H1 (cell line): Measurements from ENCODE around the gene TAGLN3. TPM values are rescaled to one million over a fixed set of nuclear protein-coding genes. Genes with fewer than 3 reads are reported as not detected.

Experiments used
- CBX8 ChIP-seq: fragments of 300-800, 300-1000 bp; sonication (generic); IDR thresholded peaks from 2 replicates; pipeline ENCODE4 v1.7.1; 2016; ENCODE audit warnings: low read depth, low read length, borderline replicate concordance
- CTCF ChIP-seq, 3 experiments: IDR thresholded peaks; 1 replicate in 2 of 3; 2 replicates in 1 of 3; pipeline versions ENCODE4 v1.5.1 to v1.6.1; 2011; ENCODE audit warnings: low read length in 3 of 3, mild to moderate bottlenecking in 3 of 3, inconsistent platforms in 2 of 3, low read depth in 1 of 3, moderate library complexity in 1 of 3; ENCODE audit not compliant: insufficient read depth in 1 of 3; ENCODE audit errors: control extremely low read depth in 1 of 3
- TAF7 ChIP-seq: optimal IDR thresholded peaks from 2 replicates; pipeline ENCODE3; 2011; ENCODE audit warnings: low read depth, mild to moderate bottlenecking, inconsistent platforms, low read length, moderate library complexity, borderline replicate concordance
- TEAD4 ChIP-seq: IDR thresholded peaks from 2 replicates; pipeline ENCODE4 v1.6.1; 2012; ENCODE audit warnings: low read depth, low read length, inconsistent platforms, mixed read lengths
- polyA plus RNA-seq, 7 experiments: library from polyadenylated mRNA; depleted of rRNA in 3 of 7; stranded (reverse) in 5 of 7; unstranded in 2 of 7; fragments of >200 nt in 5 of 7; fragments of 200-250 nt in 2 of 7; gene quantifications; 1 replicate in 5 of 7; 2 replicates in 1 of 7; 4 replicates in 1 of 7; pipeline versions ENCODE4 v1.2.1 to v1.2.3, GENCODE V29; 2011 to 2013; ENCODE audit warnings: missing spikeins in 2 of 7, mixed read lengths in 2 of 7
- total RNA-seq: library from RNA; stranded (reverse); fragmentation: NEBNext Ultra II Directional; extraction: Animal tissue kit (Norgen Biotek cat#: 25700); gene quantifications from 2 replicates; pipeline ENCODE4 v1.2.1, GENCODE V29; 2021

Gene TAGLN3
- total and polyA plus RNA-seq, 2 of the 8 experiments (the other 6 are each of a cell fraction or from before 2014, with no cell fraction given): 6.3 to 7.5 TPM

- TF ChIP-seq CTCF (IDR thresholded peaks at IDR 0.05; ENCODE audit: control extremely low read depth in 1 of 3, insufficient read depth in 1 of 3, low read depth in 1 of 3, low read length in 3 of 3) (peak; percentile 66 to 84 (median 73)), TAF7 (no peak), TEAD4 (peak; percentile 25; the same call in 1 of the 2 replicates), CBX8 (no peak)
- TF ChIP-seq, all 59 proteins: peak for 5
Measured at GRCh38 chr3:112013058-112013783, 14.5 kb downstream of the TAGLN3 start (continued).
